ENCODE results near the gene STARD3. TPM values are rescaled to one million over a fixed set of nuclear protein-coding genes. Genes with fewer than 3 reads are reported as not detected.

The STARD3 gene
- total RNA-seq, 1 donor from 2014 or later = 25.4 TPM

- DNase-seq (ENCODE audit: low read depth, low spot score) = no peak
These were observed 1.2 kb upstream of the STARD3 start for GRCh38 chr17:39635614-39636176.

DNA sequence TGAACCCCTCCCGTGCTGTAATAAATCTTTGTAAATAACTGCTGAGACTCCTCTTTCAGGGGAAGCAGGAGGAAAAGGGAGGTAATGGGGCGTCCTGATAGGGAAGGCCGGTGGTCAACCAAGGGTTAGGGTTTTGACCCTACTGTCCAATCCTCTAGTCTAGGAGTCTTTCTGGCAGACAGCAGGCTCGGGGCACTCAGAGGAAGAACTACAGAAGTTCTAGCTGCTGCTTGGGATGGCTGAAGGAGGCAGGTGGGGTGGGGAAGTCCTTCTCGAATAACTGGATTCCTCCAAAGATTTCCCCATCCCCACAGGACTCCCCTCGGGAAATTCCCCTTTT, 387 bp upstream of the STARD3 start:
- no peak for DNase-seq (ENCODE audit: low read depth, low spot score)

DNA sequence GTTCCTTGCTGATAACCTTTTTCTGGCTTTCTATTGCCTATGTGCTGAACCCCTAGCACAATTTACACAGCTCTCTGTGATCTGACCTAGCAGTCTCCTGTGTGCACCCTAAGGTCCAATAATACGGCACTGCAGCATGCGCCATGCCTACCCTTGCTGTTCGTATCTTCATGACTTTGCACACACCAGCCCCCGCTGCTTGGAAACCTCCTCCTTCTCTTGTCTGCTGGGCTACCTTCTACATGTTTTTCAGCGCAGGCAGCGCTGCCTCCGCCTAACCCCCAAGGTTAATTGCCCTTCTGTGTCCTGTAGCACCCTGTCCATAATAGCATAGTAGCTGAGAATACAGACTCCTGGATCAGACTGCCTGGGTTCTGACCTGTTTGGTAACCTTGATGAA, 1.4 kb downstream of the STARD3 start:
- DNase-seq (ENCODE audit: low read depth, low spot score) = no peak

GRCh38 chr17:39639043-39639442, 2.1 kb downstream of the STARD3 start:
- no peak for DNase-seq (ENCODE audit: low read depth, low spot score)

- no peak for DNase-seq (ENCODE audit: low read depth, low spot score)
These were observed 2.9 kb downstream of the STARD3 start for GRCh38 chr17:39639566-39640458.

- DNase-seq (ENCODE audit: low read depth, low spot score) = no peak
These were observed 3.7 kb downstream of the STARD3 start for GRCh38 chr17:39640591-39641031.

DNA sequence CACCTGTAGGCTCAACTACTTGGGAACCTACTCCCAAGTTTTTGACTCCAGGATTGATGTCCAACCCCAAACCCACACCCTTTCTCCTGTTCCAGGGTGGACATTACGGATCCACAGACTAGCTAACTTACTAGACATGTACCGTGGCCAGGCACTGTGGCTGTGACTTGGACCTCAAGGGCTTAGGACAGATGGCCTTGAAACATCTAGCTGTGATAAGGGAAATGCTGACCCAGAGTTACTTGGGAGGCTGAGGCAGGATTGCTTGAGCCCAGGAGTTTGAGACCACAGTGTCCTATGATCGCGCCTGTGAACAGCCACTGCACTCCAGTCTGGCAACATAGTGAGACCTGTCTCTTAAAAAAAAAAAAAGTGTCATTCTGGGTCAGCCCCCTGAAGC, 4.2 kb downstream of the STARD3 start:
- DNase-seq (ENCODE audit: low read depth, low spot score) = no peak

- DNase-seq (ENCODE audit: low read depth, low spot score) = no peak
These were observed 4.9 kb downstream of the STARD3 start for GRCh38 chr17:39641883-39642282.

DNA sequence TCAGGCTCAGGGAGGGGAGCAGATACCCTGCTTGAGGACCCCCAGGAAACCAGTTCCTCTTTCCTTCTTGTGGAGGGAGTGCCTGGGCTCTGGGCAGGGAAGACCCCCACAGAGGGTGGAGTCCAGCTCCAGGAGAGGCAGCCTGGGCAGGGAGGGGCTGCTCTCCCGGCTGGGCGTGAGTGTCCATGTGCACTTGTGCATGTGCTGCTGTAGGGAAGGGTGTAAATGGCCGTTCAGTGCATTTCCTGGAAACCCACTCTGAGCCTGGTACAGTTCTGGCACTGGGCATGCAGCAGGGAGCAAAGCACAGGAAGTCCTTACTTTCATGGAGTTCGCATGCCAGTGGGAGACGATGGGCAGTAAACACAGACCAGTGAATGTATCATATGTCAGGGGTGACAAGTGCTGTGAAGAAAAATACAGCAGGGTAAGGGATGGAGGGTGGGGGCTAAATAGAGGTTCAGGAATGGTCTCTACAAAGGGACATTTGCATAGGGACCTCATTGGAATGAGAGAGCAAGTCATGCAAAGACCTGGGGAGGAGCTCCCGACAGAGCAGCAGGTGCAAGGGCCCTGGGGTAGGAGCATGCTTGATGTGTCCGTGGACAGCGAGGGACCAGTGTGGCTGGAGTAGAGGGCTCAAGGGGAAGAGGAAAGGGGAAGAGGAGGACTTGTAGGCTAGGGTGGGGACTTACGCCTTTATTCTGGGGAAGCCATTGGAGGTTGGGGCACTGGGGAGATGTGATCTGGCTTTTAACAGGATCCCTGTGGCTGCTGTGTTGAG, 5.5 kb downstream of the STARD3 start:
- DNase-seq (ENCODE audit: low read depth, low spot score) = no peak

DNA sequence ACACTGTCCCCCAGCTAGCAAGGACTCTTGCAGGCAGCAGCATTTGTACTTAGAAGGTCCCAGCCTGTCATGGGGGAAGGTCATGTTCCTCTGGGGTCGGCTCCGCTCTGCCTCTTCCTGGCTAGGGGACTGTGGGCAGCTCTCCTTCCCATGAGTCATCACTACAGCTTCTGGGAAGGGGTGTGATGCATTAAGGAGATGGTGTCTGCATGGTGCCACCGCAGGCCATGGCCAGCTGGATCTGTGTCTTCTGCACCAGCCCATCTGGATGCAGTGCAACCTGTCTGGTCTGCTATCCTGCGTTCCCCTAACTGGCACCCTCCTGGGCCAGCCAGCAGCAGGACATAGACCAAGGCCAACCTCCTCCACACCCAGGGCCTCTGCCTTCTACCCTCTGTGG, 6.3 kb downstream of the STARD3 start:
- no peak for DNase-seq (ENCODE audit: low read depth, low spot score)

- DNase-seq (ENCODE audit: low read depth, low spot score) = no peak
These were observed 10.3 kb downstream of the STARD3 start for GRCh38 chr17:39647256-39647655.

- no peak for DNase-seq (ENCODE audit: low read depth, low spot score)
These were observed 11.8 kb downstream of the STARD3 start for GRCh38 chr17:39648616-39649366.

- DNase-seq (ENCODE audit: low read depth, low spot score) = no peak
These were observed 13.2 kb downstream of the STARD3 start for GRCh38 chr17:39650121-39650579.

DNA sequence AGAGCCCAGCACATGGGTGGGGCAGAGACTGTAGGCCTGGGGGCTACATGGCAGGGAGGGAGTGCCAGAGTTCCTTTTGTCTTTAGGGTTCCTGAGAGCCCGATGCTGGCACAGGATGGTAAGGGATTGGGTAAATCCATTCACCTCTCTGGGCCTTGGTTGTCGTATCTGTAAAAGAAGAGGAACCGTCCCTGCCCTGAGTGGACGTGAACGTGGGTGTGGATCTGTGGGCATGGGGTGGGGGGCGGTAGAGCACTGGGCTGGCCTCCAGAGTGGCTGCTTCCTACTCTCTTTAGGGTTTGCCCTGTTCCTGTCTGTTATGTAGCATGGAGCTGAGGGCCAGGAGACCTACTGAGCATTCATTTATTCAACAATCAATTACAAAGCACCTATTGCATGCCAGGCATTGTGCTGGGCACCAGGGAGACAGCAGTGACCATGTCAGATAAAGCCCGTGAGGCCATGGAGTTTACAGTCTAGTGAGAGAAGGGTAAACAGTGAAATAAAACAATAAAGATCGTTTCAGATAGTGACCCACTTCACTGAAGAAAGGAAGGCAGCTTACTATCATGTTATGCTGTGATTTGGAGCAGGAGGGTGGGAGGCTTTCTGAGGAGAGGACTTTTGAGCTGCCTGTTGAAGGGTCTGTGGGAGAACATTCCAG, 15.1 kb downstream of the STARD3 start:
- no peak for DNase-seq (ENCODE audit: low read depth, low spot score)

- DNase-seq (ENCODE audit: low read depth, low spot score) = no peak
These were observed 15.8 kb downstream of the STARD3 start for GRCh38 chr17:39652587-39653315.

GRCh38 chr17:39653316-39653661, 16.3 kb downstream of the STARD3 start:
- DNase-seq (ENCODE audit: low read depth, low spot score) = no peak

GRCh38 chr17:39653662-39654331, 16.9 kb downstream of the STARD3 start:
- DNase-seq (ENCODE audit: low read depth, low spot score) = no peak

- no peak for DNase-seq (ENCODE audit: low read depth, low spot score)
These were observed 18.2 kb downstream of the STARD3 start for GRCh38 chr17:39655105-39655504.

DNA sequence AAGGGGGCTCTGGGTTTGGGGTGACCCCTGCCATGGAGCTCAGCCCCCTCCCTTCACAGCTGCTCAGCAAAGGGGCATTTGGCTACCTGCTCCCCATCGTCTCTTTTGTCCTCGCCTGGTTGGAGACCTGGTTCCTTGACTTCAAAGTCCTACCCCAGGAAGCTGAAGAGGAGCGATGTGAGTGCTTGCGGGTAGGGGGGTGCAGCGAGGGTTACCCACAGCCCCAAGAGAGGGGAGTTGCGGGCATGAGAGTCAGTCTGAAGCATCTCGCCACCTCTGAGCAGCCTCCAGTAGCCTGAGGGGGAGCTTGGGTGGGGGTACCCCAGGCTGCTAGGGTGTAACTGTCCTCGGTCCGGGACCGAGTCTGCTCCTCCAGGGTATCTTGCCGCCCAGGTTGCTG, 21.4 kb downstream of the STARD3 start:
- DNase-seq (ENCODE audit: low read depth, low spot score) = no peak

- DNase-seq (ENCODE audit: low read depth, low spot score) = no peak
These were observed 21.8 kb downstream of the STARD3 start for GRCh38 chr17:39658760-39659159.

Data from pulmonary artery endothelial cell (primary cell).